H1 (cell line): ENCODE data around the gene CPTP. TPM values are rescaled to one million over a fixed set of nuclear protein-coding genes. Genes with fewer than 3 reads are reported as not detected.

Experiments used
- CTCF ChIA-PET: fragments of 300-600 bp; sonication (Branson Sonifier 250); formaldehyde crosslinking; loops from one replicate; lab custom pipeline; 2021; ENCODE audit not compliant: partially characterized antibody; lab: Charles Lee
- POLR2A ChIA-PET: fragments of 300-600 bp; sonication (Branson Sonifier 250); formaldehyde crosslinking; loops from one replicate; lab custom pipeline; 2021; ENCODE audit warnings: inconsistent platforms; ENCODE audit not compliant: partially characterized antibody; lab: Charles Lee
- DNase-seq, 2 experiments: peaks; one replicate each; pipeline versions ENCODE4 v3.0.0 to v3.0.0-alpha.2; 2010 to 2022; ENCODE audit warnings: low spot score in 2 of 2, low read depth in 1 of 2, mixed read lengths in 1 of 2
- FAIRE-seq: peaks from 2 replicates; lab custom pipeline; 2011; peaks lifted over from hg19 to GRCh38; lab: Jason Lieb, UNC
- H2AFZ ChIP-seq: 2 replicates; pipeline ENCODE4 v1.8.1; 2012; ENCODE audit warnings: low read length, inconsistent platforms
- H2AK5ac ChIP-seq: 2 replicates; pipeline ENCODE4 v1.6.1; 2013; ENCODE audit warnings: low read depth, low read length
- H2BK120ac ChIP-seq: replicated peaks from 2 replicates; pipeline ENCODE3; 2013; ENCODE audit warnings: low read depth, low read length, inconsistent platforms
- H2BK12ac ChIP-seq: 2 replicates; pipeline ENCODE4 v1.6.1; 2013; ENCODE audit warnings: low read depth, low read length
- H2BK15ac ChIP-seq: 2 replicates; pipeline ENCODE4 v1.6.1; 2013; ENCODE audit warnings: low read length
- H2BK20ac ChIP-seq: 2 replicates; pipeline ENCODE4 v1.6.1; 2013; ENCODE audit warnings: low read length
- H2BK5ac ChIP-seq: 2 replicates; pipeline ENCODE4 v1.6.1; 2013; ENCODE audit warnings: low read depth, low read length
- H3K14ac ChIP-seq: 2 replicates; pipeline ENCODE4 v1.6.1; 2013; ENCODE audit warnings: inconsistent platforms; ENCODE audit not compliant: insufficient read length
- H3K18ac ChIP-seq: 2 replicates; pipeline ENCODE4 v1.6.1; 2013; ENCODE audit warnings: low read length; ENCODE audit errors: extremely low read depth
- H3K23ac ChIP-seq: 2 replicates; pipeline ENCODE4 v1.6.1; 2013; ENCODE audit warnings: inconsistent platforms; ENCODE audit not compliant: insufficient read length
- H3K23me2 ChIP-seq: 2 replicates; pipeline ENCODE4 v1.6.1; 2013; ENCODE audit warnings: low read depth, low read length
- H3K27ac ChIP-seq: 2 replicates; pipeline ENCODE4 v1.6.1; 2011; ENCODE audit warnings: low read depth, low read length, inconsistent platforms
- H3K27me3 ChIP-seq, 4 experiments: replicated peaks in 1 of 4; 1 replicate in 1 of 4; 2 replicates in 3 of 4; pipeline versions ENCODE4 v1.6.1 to v1.8.1; 2011 to 2013; ENCODE audit warnings: low read length in 3 of 4, mild to moderate bottlenecking in 3 of 4, inconsistent platforms in 2 of 4, mixed read lengths in 2 of 4, moderate library complexity in 1 of 4; ENCODE audit not compliant: control insufficient read depth in 3 of 4, insufficient read depth in 3 of 4; ENCODE audit errors: extremely low read depth in 1 of 4
- H3K36me3 ChIP-seq, 4 experiments: 2 replicates each; pipeline versions ENCODE4 v1.6.1 to v1.8.1; 2011 to 2013; ENCODE audit warnings: mild to moderate bottlenecking in 4 of 4, low read length in 3 of 4, moderate library complexity in 2 of 4, control low read depth in 1 of 4, inconsistent platforms in 1 of 4; ENCODE audit not compliant: insufficient read depth in 4 of 4, control insufficient read depth in 2 of 4
- H3K4ac ChIP-seq: replicated peaks from 2 replicates; pipeline ENCODE3; 2013; ENCODE audit warnings: low read length, low read depth, mixed read lengths, inconsistent platforms; ENCODE audit not compliant: insufficient read length
- H3K4me1 ChIP-seq, 4 experiments: replicated peaks in 1 of 4; 1 replicate in 1 of 4; 2 replicates in 3 of 4; pipeline versions ENCODE4 v1.6.1 to v1.8.1; 2011 to 2013; ENCODE audit warnings: low read length in 3 of 4, inconsistent platforms in 2 of 4, mixed read lengths in 1 of 4; ENCODE audit not compliant: insufficient read depth in 4 of 4, control insufficient read depth in 3 of 4
- H3K4me2 ChIP-seq, 2 experiments: 2 replicates each; pipeline versions ENCODE4 v1.6.1 to v1.8.1; 2011 to 2013; ENCODE audit warnings: low read depth in 2 of 2, low read length in 2 of 2, control low read depth in 1 of 2, inconsistent platforms in 1 of 2, mild to moderate bottlenecking in 1 of 2; ENCODE audit not compliant: insufficient read depth in 1 of 2
- H3K4me3 ChIP-seq, 4 experiments: fragments of 200-600, 300-600 bp in 1 of 4; sonication (generic), shearing (Covaris generic), sonication (Bioruptor Twin) in 1 of 4; 2 replicates each; pipeline versions ENCODE4 v1.5.1 to v1.8.1; 2011 to 2016; ENCODE audit warnings: low read length in 4 of 4, low read depth in 3 of 4, control low read depth in 2 of 4, inconsistent platforms in 2 of 4, mild to moderate bottlenecking in 2 of 4, mixed read lengths in 1 of 4, moderate library complexity in 1 of 4; ENCODE audit not compliant: insufficient read depth in 2 of 4; ENCODE audit errors: extremely low read depth in 1 of 4
- H3K56ac ChIP-seq: replicated peaks from 2 replicates; pipeline ENCODE3; 2013; ENCODE audit warnings: low read depth, mild to moderate bottlenecking, mixed read lengths, low read length, inconsistent platforms; ENCODE audit not compliant: insufficient read length
- H3K79me1 ChIP-seq: 2 replicates; pipeline ENCODE4 v1.6.1; 2013; ENCODE audit warnings: low read depth, low read length, control low read depth
- H3K79me2 ChIP-seq, 2 experiments: 2 replicates each; pipeline versions ENCODE4 v1.6.1 to v1.8.1; 2012 to 2013; ENCODE audit warnings: low read length in 2 of 2, mild to moderate bottlenecking in 2 of 2, inconsistent platforms in 1 of 2; ENCODE audit not compliant: insufficient read depth in 2 of 2, control insufficient read depth in 1 of 2
- H3K9ac ChIP-seq, 4 experiments: replicated peaks in 1 of 4; 1 replicate in 1 of 4; 2 replicates in 3 of 4; pipeline versions ENCODE4 v1.6.1 to v1.8.1; 2011 to 2013; ENCODE audit warnings: low read depth in 3 of 4, low read length in 3 of 4, control low read depth in 2 of 4, mild to moderate bottlenecking in 2 of 4, moderate library complexity in 2 of 4, inconsistent platforms in 1 of 4; ENCODE audit errors: extremely low read depth in 1 of 4
- H3K9me3 ChIP-seq, 2 experiments: 2 replicates each; pipeline versions ENCODE4 v1.6.1 to v1.8.1; 2012 to 2013; ENCODE audit warnings: mild to moderate bottlenecking in 2 of 2, moderate library complexity in 2 of 2, control low read depth in 1 of 2, inconsistent platforms in 1 of 2, low read depth in 1 of 2, low read length in 1 of 2, mixed read lengths in 1 of 2; ENCODE audit not compliant: insufficient read depth in 2 of 2
- H4K20me1 ChIP-seq, 2 experiments: replicated peaks in 1 of 2; 2 replicates each; pipeline versions ENCODE3 to v1.8.1; 2011 to 2013; ENCODE audit warnings: inconsistent platforms in 2 of 2, low read length in 2 of 2, mild to moderate bottlenecking in 1 of 2; ENCODE audit not compliant: insufficient read depth in 2 of 2, control insufficient read depth in 1 of 2
- H4K5ac ChIP-seq: 2 replicates; pipeline ENCODE4 v1.6.1; 2013; ENCODE audit warnings: low read length, low read depth, mixed read lengths, inconsistent platforms; ENCODE audit not compliant: insufficient read length
- H4K8ac ChIP-seq: 2 replicates; pipeline ENCODE4 v1.8.0; 2013; ENCODE audit warnings: mild to moderate bottlenecking, moderate library complexity, low read length, inconsistent platforms; ENCODE audit not compliant: insufficient read depth; ENCODE audit errors: extremely low read depth
- H4K91ac ChIP-seq: replicated peaks from 2 replicates; pipeline ENCODE3; 2013; ENCODE audit warnings: low read length, mixed read lengths, inconsistent platforms; ENCODE audit not compliant: insufficient read length
- BACH1 ChIP-seq: IDR thresholded peaks from 2 replicates; pipeline ENCODE4 v1.6.1; 2012; ENCODE audit warnings: low read length, improper control_type of control experiment
- KDM5A ChIP-seq: fragments of 200-600 bp; IDR thresholded peaks from 2 replicates; pipeline ENCODE4 v1.7.1; 2012; ENCODE audit warnings: mild to moderate bottlenecking, low read length, inconsistent platforms, mixed read lengths
- RBBP5 ChIP-seq: IDR thresholded peaks from 2 replicates; pipeline ENCODE4 v1.7.1; 2012; ENCODE audit warnings: low read depth, mild to moderate bottlenecking, inconsistent platforms, low read length, moderate library complexity, borderline replicate concordance
- WGBS, 2 experiments: shearing (Covaris generic) in 1 of 2; methylation state at CpG; one replicate each; pipeline versions ENCODE4 v1.1.6 to v1.1.7; 2013 to 2015; ENCODE audit warnings: low lambda C conversion rate in 2 of 2, mixed read lengths in 2 of 2, inconsistent platforms in 1 of 2, low coverage in 1 of 2, missing lambda C conversion rate in 1 of 2; ENCODE audit not compliant: insufficient replicate concordance in 2 of 2, insufficient coverage in 1 of 2, insufficient read length in 1 of 2; ENCODE audit errors: extremely low coverage in 1 of 2, missing lambda C conversion rate in 1 of 2; 5-methylcytosine and 5-hydroxymethylcytosine counted together
- polyA plus RNA-seq, 7 experiments: library from polyadenylated mRNA; depleted of rRNA in 3 of 7; stranded (reverse) in 5 of 7; unstranded in 2 of 7; fragments of >200 nt in 5 of 7; fragments of 200-250 nt in 2 of 7; gene quantifications; 1 replicate in 5 of 7; 2 replicates in 1 of 7; 4 replicates in 1 of 7; pipeline versions ENCODE4 v1.2.1 to v1.2.3, GENCODE V29; 2011 to 2013; ENCODE audit warnings: missing spikeins in 2 of 7, mixed read lengths in 2 of 7
- total RNA-seq: library from RNA; stranded (reverse); fragmentation: NEBNext Ultra II Directional; extraction: Animal tissue kit (Norgen Biotek cat#: 25700); gene quantifications from 2 replicates; pipeline ENCODE4 v1.2.1, GENCODE V29; 2021

The CPTP gene
- total and polyA plus RNA-seq, 2 of the 8 experiments (the other 6 are each of a cell fraction or from before 2014, with no cell fraction given) = 8.1 to 10.6 TPM

GRCh38 chr1:1324084-1324523, 498 bp upstream of the CPTP start:
- POLR2A ChIA-PET = interaction anchor here (1.0 to 3.4 kb wide), 3 partner anchors 11 to 15 kb away, joined by 3 to 21 read pairs (median 7); no protein-coding TSS in a partner anchor
- Histone ChIP-seq H4K8ac (peak overlapping the region; percentile 95), H3K23ac (no peak overlapping the region), H3K9me3 (no peaks in the 10 kb centered on the region), H2BK5ac (no peak overlapping the region), H3K56ac (peak overlapping the region; percentile 30), H2AK5ac (no peak overlapping the region), H3K4ac (peak overlapping the region; percentile 69), H3K4me3 (peak overlapping the region; percentile 60 to 100 (median 82)), H3K4me1 (peaks cover 0 to 13% (median 3%) of the 10 kb centered on the region in 4 experiments; a peak in 5 of 7 replicates), H2BK15ac (no peak overlapping the region), H2BK12ac (no peak overlapping the region), H4K20me1 (peaks cover 25 to 39% of the 10 kb centered on the region in 2 experiments), H3K27me3 (no peaks in the 10 kb centered on the region), H3K27ac (peak overlapping the region; percentile 55; the same call in 1 of the 2 replicates), H3K79me1 (peaks cover 34% of the 10 kb centered on the region), H3K9ac (peak overlapping the region in 3 of 4 experiments; percentile 71 to 93 (median 83); a peak in 5 of 7 replicates), H3K36me3 (peaks cover 0 to 11% (median 5%) of the 10 kb centered on the region in 4 experiments; a peak in 6 of 8 replicates), H3K4me2 (peak overlapping the region; percentile 41 to 76; a peak in 3 of 4 replicates), H3K14ac (no peak overlapping the region), H4K5ac (peak overlapping the region; percentile 21), H2BK120ac (no peak overlapping the region), H3K79me2 (peaks cover 12 to 53% of the 10 kb centered on the region in 2 experiments; a peak in 3 of 4 replicates), H4K91ac (peak overlapping the region; percentile 85), H3K18ac (no peak overlapping the region), H2AFZ (no peak overlapping the region), H3K23me2 (peaks cover 7% of the 10 kb centered on the region; the same call in 1 of the 2 replicates), H2BK20ac (no peak overlapping the region)
- FAIRE-seq (no peak), DNase-seq (no peak)
- TF ChIP-seq RBBP5 (peak; percentile 36; the same call in 1 of the 2 replicates), KDM5A (peak; percentile 58; the same call in 1 of the 2 replicates), BACH1 (no peak)
- WGBS, 2 experiments = no CpG with 5 or more reads among the region's 41 CpGs
- CTCF ChIA-PET = interaction anchor here (0.6 kb wide), 1 partner anchor 51 kb away, joined by 3 read pairs; no protein-coding TSS in a partner anchor
